GM20431 (cell line): ENCODE results near the gene NTN1.
"Not testable (repeated sequence)": the region's sequence is repeated elsewhere in the genome, so short reads cannot be mapped to it uniquely, and the experiment has no call there.

Source experiments
- in situ Hi-C: fragments of 300-500 bp; cut with MseI, MboI; formaldehyde crosslinking; loops from one replicate; pipeline ENCODE4 v1.15.0; 2020; ENCODE audit warnings: low sequenced_read_pairs; ENCODE audit not compliant: unreplicated experiment

Gene NTN1

GRCh38 chr17:9072696-9073339 lies 51.5 kb downstream of the NTN1 start:
- in situ Hi-C loops: no loop called here

GRCh38 chr17:9074131-9074530 lies 52.8 kb downstream of the NTN1 start:
- in situ Hi-C loops: no loop called here

GRCh38 chr17:9079461-9080103 lies 58.3 kb downstream of the NTN1 start:
- in situ Hi-C loops: no loop called here

- in situ Hi-C loops: no loop called here
Measured at GRCh38 chr17:9080296-9080914, 59.1 kb downstream of the NTN1 start.

- in situ Hi-C loops: no loop called here
Measured at GRCh38 chr17:9080983-9081382, 59.7 kb downstream of the NTN1 start.

GRCh38 chr17:9086577-9086976 lies 65.3 kb downstream of the NTN1 start:
- in situ Hi-C loops: no loop called here

- in situ Hi-C loops: no loop called here
Measured at GRCh38 chr17:9087921-9088320, 66.6 kb downstream of the NTN1 start.

- in situ Hi-C loops: no loop called here
Measured at GRCh38 chr17:9090641-9091096, 69.4 kb downstream of the NTN1 start.

GRCh38 chr17:9094193-9094592 lies 72.9 kb downstream of the NTN1 start:
- in situ Hi-C loops: no loop called here

- in situ Hi-C loops: no loop called here
Measured at GRCh38 chr17:9095390-9095789, 74.1 kb downstream of the NTN1 start.

- in situ Hi-C loops: no loop called here
Measured at GRCh38 chr17:9098242-9098825, 77.0 kb downstream of the NTN1 start.

- in situ Hi-C loops: no loop called here
Measured at GRCh38 chr17:9101356-9101755, 80.0 kb downstream of the NTN1 start.

- in situ Hi-C loops: not testable (repeated sequence)
Measured at GRCh38 chr17:9103193-9103592, 81.9 kb downstream of the NTN1 start.

GRCh38 chr17:9104370-9105041 lies 83.2 kb downstream of the NTN1 start:
- in situ Hi-C loops: no loop called here

- in situ Hi-C loops: no loop called here
Measured at GRCh38 chr17:9105068-9105868, 84.0 kb downstream of the NTN1 start.

GRCh38 chr17:9106278-9106677 lies 85.0 kb downstream of the NTN1 start:
- in situ Hi-C loops: not testable (repeated sequence)

GRCh38 chr17:9107527-9107926 lies 86.2 kb downstream of the NTN1 start:
- in situ Hi-C loops: no loop called here

- in situ Hi-C loops: no loop called here
Measured at GRCh38 chr17:9108146-9108545, 86.8 kb downstream of the NTN1 start.

- in situ Hi-C loops: no loop called here
Measured at GRCh38 chr17:9109933-9110332, 88.6 kb downstream of the NTN1 start.

- in situ Hi-C loops: no loop called here
Measured at GRCh38 chr17:9110501-9110900, 89.2 kb downstream of the NTN1 start.
